Kidney (tissue), 14 donors: ENCODE results near the gene GSG1L. TPM values are rescaled to one million over a fixed set of nuclear protein-coding genes. Genes with fewer than 3 reads are reported as not detected.

Experiments
- DNase-seq, 5 donors: peaks; one replicate each; pipeline ENCODE4 v3.0.0-alpha.2; 2013 to 2020
- FAIRE-seq: peaks from 2 replicates; lab custom pipeline; 2012; peaks lifted over from hg19 to GRCh38; lab: Jason Lieb, UNC
- H3K27ac ChIP-seq, 2 donors: one replicate each; pipeline ENCODE4 v1.7.0; 2013; ENCODE audit warnings: low read depth in 2 of 2, low read length in 2 of 2, inconsistent platforms in 1 of 2
- H3K27me3 ChIP-seq: one replicate; pipeline ENCODE4 v1.7.1; 2013; ENCODE audit warnings: low read length, inconsistent platforms; ENCODE audit not compliant: control insufficient read depth, insufficient read depth
- H3K36me3 ChIP-seq, 3 donors: one replicate each; pipeline versions ENCODE4 v1.7.0 to v1.7.1; 2013; ENCODE audit warnings: low read length in 3 of 3, control low read depth in 1 of 3, inconsistent platforms in 1 of 3; ENCODE audit not compliant: insufficient read depth in 3 of 3, control insufficient read depth in 2 of 3
- H3K4me1 ChIP-seq, 3 donors: one replicate each; pipeline versions ENCODE4 v1.7.0 to v1.7.1; 2013; ENCODE audit warnings: low read length in 3 of 3, inconsistent platforms in 1 of 3, low read depth in 1 of 3; ENCODE audit not compliant: control insufficient read depth in 2 of 3, insufficient read depth in 2 of 3
- H3K4me3 ChIP-seq, 3 donors: one replicate each; pipeline versions ENCODE4 v1.7.0 to v1.8.1; 2013; ENCODE audit warnings: low read length in 3 of 3, control low read depth in 1 of 3, inconsistent platforms in 1 of 3
- H3K9ac ChIP-seq, 3 donors: one replicate each; pipeline versions ENCODE4 v1.7.0 to v1.7.1; 2013; ENCODE audit warnings: low read length in 3 of 3, control low read depth in 1 of 3, inconsistent platforms in 1 of 3
- H3K9me3 ChIP-seq, 3 donors: one replicate each; pipeline versions ENCODE4 v1.7.0 to v1.7.1; 2013; ENCODE audit warnings: low read length in 3 of 3, control low read depth in 1 of 3, inconsistent platforms in 1 of 3; ENCODE audit not compliant: control insufficient read depth in 2 of 3, insufficient read depth in 1 of 3
- intact Hi-C: fragments of 100-400 bp; cut with DNase I; formaldehyde crosslinking; loops from one replicate; pipeline ENCODE4 v1.11.1; 2022
- polyA plus RNA-seq: library from polyadenylated mRNA; stranded (reverse); fragments of 350-450 nt; fragmentation: Illumina TruSeq; extraction: RNeasy Lipid Tissue Mini Kit (QIAGEN cat#74804); gene quantifications from one replicate; pipeline ENCODE4 v1.2.3, GENCODE V29; 2014; ENCODE audit warnings: low read depth, low replicate concordance; ENCODE audit not compliant: insufficient read depth
- total RNA-seq: library from RNA; stranded (reverse); fragmentation: NEBNext Ultra II Directional; extraction: Animal tissue kit (Norgen Biotek cat#: 25700); gene quantifications from one replicate; pipeline ENCODE4 v1.2.1, GENCODE V29; 2021
- TF ChIP-seq, protein P1 (sequence below): IDR thresholded peaks from 3 replicates; pipeline ENCODE4 v1.5.1; 2012; ENCODE audit warnings: mild to moderate bottlenecking, moderate library complexity, borderline replicate concordance; ENCODE audit not compliant: insufficient read depth; ENCODE audit errors: extremely low read depth
- donor health status: control.
- donor health status: control.
- donor health status: control.
- donor health status: control.
- donor health status: control.
- donor health status: DM: yes; HTN: yes; CAD: no.
- donor health status: Normal renal cell carcinoma (clear cell type).

Gene GSG1L
- total and polyA plus RNA-seq, 2 donors from 2014 or later: not detected

DNA sequence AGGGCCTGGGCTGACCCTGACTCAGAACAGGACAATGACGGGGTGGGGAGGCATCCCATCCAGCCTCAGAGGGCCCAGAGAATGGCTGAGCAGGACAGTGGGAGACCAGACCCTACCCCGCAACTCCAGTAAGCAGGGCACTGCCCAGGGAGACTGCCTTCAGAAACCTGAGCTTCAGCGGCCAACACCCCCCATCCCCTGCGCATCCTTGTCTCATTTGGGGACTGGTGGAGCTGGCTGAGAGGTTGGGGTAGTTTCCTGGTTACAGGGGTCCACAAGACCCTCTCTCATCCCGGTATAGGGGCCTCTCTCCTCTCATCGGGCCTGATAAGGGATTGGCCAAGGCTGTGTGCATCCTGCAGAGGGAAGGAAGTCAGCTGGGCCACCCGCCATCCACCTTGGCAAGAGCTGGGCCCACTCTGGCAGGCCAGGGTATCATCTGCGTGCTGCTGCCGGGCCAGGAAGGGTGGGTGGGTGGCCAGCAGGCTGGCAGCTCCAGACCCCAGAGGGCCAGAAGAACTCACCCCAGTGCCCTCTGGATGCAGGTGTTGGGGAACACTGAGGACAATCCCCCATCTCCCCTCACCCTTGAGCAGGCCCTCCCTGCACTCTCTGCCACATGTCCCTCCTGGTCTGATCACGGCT is 284.5 kb downstream of the GSG1L start:
- TF ChIP-seq, protein P1, sequence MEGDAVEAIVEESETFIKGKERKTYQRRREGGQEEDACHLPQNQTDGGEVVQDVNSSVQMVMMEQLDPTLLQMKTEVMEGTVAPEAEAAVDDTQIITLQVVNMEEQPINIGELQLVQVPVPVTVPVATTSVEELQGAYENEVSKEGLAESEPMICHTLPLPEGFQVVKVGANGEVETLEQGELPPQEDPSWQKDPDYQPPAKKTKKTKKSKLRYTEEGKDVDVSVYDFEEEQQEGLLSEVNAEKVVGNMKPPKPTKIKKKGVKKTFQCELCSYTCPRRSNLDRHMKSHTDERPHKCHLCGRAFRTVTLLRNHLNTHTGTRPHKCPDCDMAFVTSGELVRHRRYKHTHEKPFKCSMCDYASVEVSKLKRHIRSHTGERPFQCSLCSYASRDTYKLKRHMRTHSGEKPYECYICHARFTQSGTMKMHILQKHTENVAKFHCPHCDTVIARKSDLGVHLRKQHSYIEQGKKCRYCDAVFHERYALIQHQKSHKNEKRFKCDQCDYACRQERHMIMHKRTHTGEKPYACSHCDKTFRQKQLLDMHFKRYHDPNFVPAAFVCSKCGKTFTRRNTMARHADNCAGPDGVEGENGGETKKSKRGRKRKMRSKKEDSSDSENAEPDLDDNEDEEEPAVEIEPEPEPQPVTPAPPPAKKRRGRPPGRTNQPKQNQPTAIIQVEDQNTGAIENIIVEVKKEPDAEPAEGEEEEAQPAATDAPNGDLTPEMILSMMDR: no peak
- DNase-seq: peak in 1 of 5 donors; percentile 41
- Histone ChIP-seq H3K9me3 (no peaks in the 10 kb centered on the region), H3K27me3 (no peaks in the 10 kb centered on the region), H3K9ac (no peak overlapping the region), H3K4me1 (no peaks in the 10 kb centered on the region), H3K36me3 (peaks cover 0 to 4% (median 0%) of the 10 kb centered on the region in 3 donors), H3K4me3 (no peak overlapping the region), H3K27ac (no peak overlapping the region)
- intact Hi-C loops: no loop called here
- no peak for FAIRE-seq

DNA sequence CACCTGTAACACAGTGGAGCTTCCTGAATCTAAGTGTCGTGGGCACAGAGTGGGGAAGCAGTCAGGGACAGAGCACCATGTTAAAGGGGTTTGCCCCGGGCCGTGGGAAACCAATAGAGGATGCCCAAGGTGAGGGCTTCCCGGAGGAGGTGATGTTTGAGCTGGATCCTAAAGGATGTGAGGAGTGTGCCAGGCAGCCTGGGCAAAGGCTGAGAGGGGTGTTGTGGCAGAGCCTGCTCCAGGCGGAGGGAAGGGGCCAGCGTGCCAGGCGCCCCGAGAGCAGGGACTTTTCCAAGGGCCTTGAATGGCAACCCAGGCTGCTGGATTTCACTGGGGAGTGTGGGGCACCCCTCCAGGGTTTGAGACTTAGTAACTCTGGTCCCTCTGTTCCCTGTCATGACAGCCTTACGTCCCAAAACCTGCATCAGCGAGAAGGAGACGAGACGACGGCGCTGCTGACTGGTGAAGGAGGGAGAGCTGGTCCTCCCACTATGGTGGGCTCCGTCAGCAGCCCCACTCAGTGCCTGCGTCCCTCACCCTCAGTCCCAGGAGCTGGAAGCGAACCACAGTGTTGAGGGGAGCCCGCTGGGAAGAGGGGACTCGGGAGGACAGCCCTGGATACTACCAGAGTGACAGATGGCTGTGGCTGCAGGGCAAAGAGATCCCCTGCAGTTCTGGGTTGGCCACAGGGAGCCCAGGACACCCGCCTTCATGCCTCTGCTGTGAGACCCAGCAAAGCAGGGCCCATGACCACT is 285.2 kb downstream of the GSG1L start:
- H3K4me3 ChIP-seq: no peak overlapping the region
- TF ChIP-seq, protein P1: no peak
- no peaks in the 10 kb centered on the region for H3K4me1 ChIP-seq
- no peaks in the 10 kb centered on the region for H3K27me3 ChIP-seq
- H3K9me3 ChIP-seq: no peaks in the 10 kb centered on the region
- intact Hi-C loops: no loop called here
- FAIRE-seq (no peak), DNase-seq (peak in 1 of 5 donors; percentile 74)
- H3K36me3 ChIP-seq: peaks cover 0 to 4% (median 0%) of the 10 kb centered on the region in 3 donors
- H3K9ac ChIP-seq: no peak overlapping the region
- H3K27ac ChIP-seq: no peak overlapping the region

DNA sequence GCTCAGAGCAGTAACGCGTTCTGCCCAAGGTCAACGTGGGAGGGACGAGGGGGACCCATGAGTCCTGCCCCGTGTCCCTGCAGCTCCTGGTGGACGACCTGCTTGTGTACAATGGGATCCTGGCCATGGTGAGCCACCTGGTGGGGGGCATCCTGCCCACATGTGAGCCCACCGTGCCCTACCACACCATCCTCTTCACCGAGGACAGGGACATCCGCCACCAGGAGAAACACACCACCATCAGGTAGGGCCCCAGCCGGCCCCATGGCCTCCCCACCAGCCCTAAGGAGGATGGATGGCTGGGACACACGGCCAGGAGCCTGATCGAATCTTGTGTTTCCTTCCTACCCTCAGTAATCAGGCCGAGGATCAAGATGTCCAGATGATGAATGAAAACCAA is 286.0 kb downstream of the GSG1L start:
- intact Hi-C loops: no loop called here
- no peaks in the 10 kb centered on the region for H3K27me3 ChIP-seq
- TF ChIP-seq, protein P1: no peak
- H3K36me3 ChIP-seq: peaks cover 0 to 6% (median 0%) of the 10 kb centered on the region in 3 donors
- DNase-seq (peak in 1 of 5 donors; percentile 60), FAIRE-seq (no peak)
- H3K9me3 ChIP-seq: no peaks in the 10 kb centered on the region
- H3K9ac ChIP-seq: no peak overlapping the region
- no peak overlapping the region for H3K4me3 ChIP-seq
- H3K4me1 ChIP-seq: no peaks in the 10 kb centered on the region
- H3K27ac ChIP-seq: no peak overlapping the region
